Brain pericyte (primary cell): Measurements from ENCODE around the gene POFUT2.

ENCODE experiments used
- DNase-seq: peaks from one replicate; pipeline ENCODE4 v3.0.0-alpha.2; 2012; ENCODE audit warnings: low read depth, low spot score

The POFUT2 gene

DNA sequence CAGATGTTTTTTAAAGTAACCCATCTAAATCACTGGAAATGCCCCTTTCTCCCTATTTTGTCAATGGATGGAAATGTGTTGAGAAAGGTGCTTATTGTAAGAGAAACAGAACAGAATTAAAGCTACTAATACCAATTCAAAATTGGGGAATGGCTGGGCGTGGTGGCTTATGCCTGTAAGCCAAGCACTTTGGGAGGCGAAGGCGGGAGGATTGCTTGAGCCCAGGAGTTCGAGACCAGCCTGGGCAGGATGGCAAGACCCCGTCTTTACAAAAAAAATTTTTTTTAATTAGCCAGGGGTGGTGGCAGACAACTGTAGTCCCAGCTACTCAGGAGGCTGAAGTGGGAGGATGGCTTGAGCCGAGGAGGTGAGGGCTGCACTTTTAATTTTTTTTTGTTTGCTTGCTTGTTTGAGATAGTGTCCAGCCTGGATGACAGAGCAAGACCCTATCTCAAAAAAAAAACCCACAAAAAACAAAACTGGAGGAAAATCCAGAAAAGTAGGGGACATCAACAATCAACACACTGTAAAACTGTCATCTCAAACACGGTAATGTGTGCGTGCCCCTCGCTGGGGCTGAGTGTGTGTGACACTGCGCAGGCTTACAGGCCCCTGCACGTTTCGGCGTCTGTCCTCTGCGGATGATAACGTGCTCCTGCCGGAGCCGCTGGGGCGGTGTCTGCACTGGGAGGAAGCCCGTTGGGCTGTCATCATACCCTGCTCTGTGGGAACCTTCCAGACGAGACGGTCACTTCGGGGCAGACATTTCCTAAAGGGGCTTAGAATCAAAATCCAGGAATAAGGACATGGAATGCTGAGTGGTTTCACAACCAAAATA is 11.6 kb upstream of the POFUT2 start:
- no peak for DNase-seq

DNA sequence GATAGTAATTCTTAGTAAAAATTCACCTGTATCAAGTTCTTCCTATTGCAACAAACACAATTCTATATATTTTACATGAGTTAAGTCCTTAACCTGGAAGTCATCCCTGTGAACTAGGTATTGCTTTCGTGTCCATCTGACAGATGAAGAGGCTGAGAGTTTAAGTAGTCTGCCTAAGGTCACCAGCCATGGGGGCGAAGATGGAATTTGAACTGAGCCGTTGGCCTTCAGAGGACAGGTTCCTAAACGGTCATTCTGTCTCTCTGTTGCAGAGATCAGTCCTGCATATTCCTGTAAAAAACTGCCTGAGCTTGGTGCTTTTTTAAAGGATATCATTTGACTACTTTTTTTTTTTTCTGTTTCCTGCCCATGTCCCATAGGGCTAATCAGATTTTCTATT is 10.2 kb upstream of the POFUT2 start:
- no peak for DNase-seq

DNA sequence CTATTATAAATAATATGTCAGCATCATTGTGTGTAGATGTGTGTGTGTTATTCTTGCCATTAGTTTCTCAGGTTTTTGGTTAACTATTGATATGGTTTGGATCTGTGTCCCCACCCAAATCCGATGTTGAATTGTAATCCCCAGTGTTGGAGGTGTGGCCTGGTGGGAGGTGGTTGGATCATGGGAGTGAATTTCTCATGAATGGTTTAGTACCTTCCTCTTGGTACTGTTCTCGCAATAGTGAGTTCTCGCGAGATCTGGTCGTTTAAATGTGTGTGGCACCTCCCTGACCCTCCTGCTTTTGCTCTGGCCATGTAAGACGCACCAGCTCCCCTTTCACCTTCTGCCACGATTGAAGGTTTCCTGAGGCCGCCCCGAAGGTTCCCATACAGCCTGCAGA is 9.6 kb upstream of the POFUT2 start:
- no peak for DNase-seq

DNA sequence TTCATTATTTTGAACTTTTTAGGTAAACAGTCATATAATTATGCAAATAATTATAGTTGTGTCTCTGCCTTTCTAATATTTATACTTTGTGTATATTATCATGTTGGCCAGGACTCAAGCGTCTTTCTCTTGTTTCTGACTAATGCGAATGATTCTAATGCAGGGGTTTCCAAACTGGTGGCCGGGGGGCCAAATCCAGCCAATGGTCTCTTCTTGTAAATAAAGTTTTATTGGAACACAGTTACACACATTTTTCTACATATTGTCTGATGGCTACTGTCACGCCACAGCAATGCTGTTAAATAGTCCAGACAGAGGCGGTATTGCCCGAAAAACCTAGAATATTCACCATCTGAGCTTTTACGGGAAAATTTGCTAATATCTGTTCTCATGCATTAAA is 8.9 kb upstream of the POFUT2 start:
- DNase-seq, result no peak

DNA sequence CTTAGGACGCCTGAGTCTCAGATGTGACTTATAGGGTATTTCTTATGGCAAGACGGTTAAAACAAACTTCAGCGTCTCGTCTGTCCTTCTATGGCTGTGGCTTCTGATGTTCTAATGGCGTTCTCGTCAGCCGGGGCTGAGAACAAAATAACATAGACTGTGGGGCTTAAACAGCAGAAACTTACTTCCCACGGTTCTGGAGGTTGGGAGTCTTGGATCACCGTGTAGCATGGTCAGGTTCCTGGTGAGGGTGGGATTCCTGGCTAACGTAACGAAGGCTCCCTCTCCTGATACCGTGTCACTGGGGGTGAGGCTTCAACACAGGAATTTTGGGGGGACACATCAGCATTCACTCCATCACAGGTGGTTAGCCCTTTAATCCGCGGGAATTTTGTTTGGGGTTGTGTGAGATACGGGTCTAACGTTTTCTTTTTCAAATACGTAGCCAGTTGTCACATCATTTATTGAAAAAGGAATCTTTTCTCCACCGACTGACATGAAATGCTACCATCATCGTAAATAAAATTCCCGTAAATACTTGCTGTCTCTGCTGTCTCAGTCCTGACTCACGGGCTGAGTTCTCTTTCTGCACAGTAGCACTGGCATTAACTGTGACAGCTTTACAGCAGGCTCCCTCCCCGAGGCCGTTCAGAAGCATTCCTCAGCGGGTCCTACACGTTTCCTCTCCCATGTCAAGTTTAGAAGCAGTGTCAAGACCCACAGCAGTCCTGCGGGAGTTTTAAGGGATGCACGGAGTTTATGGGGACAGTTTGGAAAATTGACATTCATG is 8.1 kb upstream of the POFUT2 start:
- no peak for DNase-seq

DNA sequence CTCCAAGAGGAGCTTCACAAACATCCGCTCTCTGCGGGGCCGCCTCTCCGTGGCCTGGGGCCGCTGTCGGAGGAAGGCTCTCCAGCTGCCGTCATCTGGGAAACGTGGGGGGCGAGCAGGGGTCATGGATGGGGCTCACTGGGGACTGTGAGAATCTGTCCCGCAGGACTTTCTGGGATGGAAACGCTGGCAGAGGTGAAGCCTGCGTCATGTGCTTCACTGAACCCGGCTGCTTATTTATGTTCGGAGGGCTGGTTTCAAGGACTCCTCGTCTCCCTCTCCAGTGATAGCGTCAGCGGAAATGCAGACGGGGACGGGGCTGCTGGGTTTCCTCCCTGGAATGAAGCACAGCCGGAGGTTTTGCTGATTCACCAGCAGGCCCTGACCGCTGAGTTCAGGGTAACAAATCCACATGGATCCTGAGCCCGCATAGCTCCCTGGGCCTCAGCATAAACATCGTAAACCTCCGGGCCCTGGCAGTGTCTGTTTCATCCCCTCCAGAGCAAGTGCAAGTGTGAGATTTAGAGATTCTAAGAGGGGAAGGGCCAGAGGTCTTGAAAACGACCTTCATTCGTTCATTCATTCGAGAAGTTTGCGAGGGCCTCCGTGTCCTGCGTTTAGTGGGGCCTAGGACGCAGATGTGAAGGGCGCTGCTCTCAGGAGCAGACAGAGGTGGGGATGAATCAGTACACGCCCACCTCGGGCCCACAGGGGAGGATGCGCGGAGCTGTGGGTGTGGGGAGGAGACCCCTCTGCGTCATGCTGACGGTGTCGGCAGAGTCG is 7.0 kb upstream of the POFUT2 start:
- DNase-seq, result peak; percentile 100

DNA sequence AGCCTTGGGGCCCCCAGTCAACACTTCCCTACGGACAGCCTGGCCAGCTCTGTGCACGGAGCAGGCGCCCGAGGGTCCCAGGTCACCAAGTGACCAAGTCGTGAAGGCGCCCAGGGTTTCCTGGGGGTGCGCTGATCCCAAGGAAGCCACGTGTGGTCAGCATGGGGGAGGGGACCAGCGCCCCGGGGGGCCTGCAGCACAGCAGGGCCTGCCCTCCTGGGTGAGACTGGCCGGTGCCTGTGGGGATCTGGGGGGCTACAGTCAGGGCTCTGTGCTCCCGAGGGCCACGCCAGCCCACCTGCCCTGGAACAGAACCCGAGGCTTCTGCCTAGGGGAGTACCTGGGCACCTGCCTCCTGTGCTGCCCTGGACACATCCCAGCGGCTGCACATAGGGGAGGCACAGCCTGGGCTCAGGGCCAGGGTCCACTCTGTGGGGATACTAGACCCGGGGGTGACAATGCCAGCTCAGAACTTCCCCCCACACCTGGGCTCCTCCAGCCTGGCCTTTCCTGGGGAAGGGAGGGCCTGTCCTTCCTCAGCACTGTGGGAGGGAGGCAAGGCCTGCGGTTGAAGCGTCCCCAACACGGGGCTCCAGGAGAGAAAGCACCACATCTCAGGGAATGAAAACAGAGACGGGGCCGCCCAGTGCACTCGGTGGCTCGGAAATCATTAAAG is 6.2 kb upstream of the POFUT2 start:
- no peak for DNase-seq

DNA sequence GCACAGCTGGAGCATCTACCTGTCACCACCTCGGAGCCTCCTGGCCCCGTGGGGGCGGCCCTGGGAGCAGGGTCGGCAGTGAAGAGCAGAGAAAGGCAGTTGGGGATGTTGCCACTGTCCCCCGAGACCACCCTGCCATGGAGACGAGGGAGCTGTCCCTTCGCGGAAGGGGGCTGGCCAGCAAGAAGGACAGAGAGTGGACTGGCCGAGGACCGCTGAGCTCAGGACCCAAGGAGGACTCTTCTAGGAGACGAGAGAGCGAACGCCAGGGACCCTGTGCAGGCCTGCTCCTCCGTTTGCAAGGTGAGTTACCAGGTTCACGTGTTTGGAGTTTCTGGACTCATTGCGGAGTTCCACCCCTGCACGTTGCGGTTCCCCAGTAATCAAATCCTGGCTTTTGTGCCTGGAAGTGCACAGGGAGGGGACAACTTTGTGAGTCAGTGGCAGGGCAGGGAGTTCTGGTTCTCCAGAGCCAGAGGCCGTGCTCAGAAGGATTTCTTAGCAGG is 5.6 kb upstream of the POFUT2 start:
- no peak for DNase-seq

DNA sequence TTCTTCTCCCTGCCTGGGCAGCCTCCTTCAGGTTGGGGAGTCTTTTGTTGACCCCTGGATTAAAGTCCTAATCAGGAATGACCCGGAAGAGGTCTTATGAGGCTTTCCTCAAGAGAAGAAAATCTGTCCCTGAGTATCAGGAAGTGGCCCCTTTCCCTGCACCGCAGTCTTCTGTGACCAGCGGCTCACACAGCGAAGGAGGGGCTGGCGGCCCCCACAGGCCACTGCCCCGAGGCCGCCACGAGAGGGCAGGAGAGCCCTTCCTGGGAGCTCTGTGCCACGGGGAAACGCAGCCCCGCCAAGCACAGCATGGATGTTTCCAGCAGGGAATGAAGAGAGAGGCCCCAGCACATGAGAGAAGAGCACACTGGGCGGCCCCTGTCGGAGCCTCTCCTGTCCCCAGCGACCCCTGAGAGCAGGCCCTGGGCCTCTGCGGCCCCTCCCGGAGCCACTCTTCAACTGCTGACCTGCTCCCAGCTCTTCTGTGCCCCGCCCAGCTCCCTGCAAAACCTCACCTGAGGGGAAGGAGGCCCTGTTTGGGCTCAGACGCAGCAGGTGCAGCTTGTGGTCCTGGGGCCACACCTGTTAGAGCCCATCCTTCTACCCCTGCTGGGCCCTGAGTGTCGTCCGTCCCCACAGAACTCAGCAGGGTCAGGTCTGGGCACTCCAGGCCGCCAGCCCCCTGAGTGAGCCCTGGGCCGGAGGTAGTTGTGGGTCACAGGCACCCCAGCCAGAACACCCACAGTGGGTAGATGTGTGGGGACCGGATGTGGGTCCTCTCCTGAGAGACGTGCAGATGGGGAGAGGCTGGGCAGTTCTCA is 4.9 kb upstream of the POFUT2 start:
- DNase-seq, result no peak

DNA sequence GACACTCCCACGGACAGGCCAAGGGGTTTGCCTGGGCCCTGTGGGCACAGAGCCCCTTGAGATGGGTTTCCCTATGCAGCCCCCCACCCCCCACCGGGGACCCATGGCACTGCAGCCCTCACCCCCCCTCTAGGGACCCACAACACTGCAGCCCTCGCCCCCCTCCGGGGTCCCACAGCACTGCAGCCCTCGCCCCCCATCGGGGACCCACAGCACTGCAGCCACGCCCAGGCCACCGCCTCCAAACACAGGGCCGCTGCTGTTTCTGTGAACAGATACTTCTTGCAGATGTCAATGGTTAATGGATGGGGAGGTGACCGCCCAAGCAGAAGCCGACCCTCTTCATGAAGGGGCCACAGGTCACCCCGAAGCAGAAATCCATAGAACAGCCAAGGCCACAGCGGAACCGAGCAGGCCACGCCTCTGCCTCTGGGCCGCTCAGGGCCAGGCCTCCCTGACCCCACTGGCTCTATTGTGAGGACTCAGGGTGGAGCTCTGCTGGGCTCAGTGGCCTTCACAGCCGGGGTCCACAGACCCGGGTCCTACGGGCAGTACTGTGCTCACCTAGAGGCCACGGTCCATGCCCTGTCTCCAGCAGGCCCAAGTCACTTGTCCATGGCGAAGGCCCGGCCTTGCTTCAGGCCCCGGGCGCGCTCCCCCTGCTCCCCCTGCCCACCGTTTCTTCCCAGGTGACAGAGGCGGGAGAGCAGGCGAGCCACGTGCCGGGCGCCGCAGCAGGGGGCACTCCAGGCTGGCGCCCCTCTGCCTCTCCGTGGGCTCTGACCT is 4.1 kb upstream of the POFUT2 start:
- DNase-seq, result no peak

DNA sequence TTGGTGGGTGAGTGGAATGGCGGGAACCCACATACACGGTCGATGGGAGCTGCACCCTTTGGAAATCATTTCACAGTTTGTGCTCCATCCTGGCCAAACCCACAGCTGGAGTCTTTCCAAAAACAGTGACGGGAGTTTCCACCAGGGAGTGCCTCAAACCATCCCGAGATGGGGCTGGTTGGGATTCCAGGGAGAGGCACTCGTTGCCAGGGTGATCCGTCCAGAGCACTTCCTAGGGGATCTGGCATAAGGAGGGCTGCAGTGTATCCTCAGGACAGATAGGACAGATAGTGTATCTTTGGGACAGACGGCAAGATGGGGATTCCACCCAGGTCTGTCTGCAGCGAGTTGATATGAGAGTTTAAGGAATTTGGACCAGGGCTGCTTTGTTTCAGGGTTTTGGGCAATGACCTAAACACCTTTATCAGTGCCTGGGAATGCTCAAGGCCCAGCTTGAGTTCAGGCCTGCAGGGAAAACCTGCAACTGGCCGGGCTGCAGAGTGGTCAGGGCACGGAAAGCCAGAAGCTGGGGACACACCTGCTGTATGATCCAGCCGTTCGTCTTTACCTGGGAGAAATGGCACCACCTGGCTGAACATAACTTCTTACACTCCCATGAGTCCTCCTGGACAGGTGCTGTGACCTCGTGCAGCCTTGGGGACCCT is 3.4 kb upstream of the POFUT2 start:
- no peak for DNase-seq

DNA sequence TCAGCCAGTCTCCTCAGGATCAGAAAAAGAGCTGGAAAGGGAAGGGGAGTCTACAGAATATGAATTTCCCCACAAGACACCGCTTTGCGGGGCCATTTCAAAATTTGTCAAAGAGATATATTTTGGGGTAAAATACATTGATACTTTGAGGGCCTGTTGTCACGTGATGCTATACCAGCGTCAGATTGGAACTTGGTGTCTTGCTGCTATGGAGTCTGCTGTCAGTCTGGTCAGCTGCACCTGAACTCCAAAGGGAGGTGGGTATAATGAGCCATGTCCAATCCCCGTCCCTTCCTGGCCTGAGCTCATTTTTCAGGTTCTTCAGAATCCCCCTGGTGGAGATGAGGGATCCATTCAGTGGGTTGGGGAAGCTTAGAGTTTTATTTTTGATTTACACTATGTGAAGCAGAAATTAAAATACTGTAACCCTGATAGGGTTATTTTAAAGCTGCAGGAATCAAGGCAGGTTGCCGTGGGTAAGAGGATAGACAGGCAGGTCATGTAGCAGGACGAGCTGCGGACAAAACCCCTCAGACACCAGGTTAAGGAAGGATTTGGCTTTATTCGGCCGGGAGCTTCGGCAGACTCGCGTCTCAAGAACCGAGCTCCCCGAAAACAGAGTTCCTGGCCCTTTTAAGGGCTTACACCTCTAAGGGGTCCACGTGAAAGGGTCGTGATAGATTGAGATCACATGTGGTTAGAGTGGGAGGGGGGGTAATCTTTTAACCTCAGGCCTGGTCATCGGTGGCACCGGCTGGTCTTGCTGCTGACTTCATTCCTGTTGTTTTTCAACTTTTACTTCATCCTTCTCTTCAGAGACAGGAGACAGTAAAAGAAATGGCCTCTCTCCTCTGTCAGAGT is 2.2 kb upstream of the POFUT2 start:
- DNase-seq, result no peak

DNA sequence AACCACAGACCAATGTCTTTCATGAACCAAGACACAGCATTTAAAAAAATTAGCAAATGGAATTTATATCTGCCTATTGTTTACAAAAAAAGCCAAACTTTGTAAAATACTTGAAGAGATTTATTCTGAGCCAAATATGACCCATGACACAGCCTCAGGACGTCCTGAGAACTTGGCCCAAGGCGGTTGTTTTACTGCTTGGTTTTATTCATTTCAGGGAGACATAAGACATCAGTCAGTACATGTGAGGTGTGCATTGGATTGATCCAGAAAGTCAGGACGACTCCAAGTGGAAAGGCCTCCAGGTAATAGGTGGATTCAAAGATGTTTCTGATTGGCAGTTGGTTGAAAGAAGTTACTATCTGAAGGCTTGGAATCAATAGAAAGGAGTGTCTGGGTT is 1.4 kb upstream of the POFUT2 start:
- no peak for DNase-seq

DNA sequence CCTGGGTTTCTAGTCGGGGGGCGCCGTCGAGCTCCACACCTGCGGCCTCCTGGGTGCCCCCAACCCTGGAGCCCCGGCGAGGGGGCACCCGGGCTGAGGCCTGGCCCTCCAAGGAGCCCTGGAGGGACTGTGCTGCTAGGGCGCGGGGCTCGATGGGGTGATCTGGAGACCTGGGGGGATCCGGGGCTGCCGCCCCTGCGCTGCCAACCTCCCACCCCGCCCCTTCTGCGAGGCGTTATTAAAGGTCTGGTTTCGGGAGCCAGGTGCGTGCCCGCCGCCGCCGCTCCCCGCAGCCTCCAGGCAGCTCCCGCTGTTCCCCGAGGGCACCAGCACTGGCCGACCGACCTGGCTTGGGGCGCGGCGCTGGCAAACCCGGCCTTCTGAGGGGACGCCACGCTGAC is 746 bp upstream of the POFUT2 start:
- DNase-seq, result no peak

DNA sequence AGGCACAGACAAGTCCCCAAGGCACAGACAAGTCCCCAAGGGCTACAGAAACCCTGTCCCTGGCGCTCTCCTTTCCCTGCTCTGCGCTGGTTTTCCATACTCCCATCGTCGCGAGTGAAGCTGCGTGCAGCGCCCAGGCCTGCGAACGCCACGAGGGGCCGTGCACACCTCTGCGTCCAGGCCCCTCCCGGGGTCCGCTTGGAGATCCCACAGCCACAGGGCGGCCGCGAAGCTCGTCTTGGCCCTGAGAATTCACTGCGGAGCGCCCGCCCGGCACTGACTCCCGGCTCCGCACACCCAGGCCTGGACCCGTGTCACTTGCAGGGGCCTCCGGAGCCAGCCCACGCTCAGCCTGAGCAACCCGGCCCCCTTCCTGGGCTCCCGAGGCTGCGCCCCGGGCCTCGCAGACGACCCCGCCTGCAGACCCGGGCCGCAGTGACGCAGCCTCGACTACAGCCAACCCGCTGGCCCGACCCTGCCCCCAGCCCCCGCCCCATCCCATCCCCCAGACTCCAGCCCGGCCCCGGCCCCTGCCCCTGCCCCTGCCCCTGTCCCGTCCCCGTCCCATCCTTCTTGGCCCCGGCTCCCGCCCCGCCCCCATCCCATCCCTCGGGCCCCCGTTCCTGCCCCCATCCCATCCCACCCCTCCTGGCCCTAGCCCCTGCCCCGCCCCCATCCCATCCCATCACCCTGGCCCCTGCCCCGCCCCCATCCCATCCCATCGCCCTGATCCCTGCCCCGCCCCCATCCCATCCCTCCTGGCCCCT is 841 bp downstream of the POFUT2 start:
- DNase-seq, result no peak

DNA sequence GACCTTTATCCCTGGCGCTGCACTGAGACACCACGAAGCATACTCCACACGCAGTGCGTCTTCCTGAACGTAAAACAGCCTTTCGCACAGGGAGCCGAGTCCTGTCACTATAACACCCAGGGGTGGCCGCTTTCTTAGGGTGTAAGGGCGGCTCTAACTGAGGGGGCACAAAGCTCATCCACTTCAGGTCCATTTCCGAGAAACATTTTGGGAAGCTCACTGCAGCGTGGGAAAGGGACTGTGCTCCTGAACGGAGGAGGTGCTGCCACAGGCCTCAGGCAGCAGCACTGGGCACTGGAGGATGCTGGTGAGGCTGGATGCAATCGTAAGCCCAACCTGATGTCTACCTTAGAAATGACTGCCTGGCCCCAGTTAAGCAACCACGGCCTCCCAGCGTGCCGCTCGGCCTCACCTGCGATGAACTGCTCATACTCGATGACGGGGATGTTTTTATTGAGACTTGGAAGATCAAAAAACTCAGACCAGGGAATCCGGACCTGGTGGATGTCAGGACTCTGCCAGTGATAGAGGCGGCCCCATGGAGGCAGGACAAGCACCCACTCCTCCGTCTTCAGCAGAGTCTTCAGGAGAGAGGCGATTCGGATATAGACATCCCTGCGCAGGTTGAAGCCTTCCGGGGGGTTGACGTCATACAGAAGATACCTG is 2.3 kb downstream of the POFUT2 start:
- DNase-seq, result no peak

DNA sequence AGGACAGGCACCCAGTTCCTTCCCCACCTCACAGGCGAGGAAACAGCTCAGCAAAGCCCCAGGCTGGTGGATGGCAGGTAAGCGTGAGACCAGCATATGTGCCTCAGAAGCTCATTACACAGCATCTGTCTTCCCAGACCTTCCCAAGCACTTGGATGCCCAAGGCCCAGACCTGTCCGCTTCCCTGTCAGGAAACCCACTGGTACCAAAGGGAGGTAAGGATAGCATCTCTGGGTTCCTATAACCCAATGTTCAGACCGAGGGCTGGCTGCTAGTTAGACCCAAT is 3.3 kb downstream of the POFUT2 start:
- no peak for DNase-seq
